ENCODE data around the gene PPIL1. TPM values are rescaled to one million over a fixed set of nuclear protein-coding genes. Genes with fewer than 3 reads are reported as not detected.

Gene PPIL1
- total RNA-seq, 1 experiment from 2014 or later = 87.8 TPM

DNA sequence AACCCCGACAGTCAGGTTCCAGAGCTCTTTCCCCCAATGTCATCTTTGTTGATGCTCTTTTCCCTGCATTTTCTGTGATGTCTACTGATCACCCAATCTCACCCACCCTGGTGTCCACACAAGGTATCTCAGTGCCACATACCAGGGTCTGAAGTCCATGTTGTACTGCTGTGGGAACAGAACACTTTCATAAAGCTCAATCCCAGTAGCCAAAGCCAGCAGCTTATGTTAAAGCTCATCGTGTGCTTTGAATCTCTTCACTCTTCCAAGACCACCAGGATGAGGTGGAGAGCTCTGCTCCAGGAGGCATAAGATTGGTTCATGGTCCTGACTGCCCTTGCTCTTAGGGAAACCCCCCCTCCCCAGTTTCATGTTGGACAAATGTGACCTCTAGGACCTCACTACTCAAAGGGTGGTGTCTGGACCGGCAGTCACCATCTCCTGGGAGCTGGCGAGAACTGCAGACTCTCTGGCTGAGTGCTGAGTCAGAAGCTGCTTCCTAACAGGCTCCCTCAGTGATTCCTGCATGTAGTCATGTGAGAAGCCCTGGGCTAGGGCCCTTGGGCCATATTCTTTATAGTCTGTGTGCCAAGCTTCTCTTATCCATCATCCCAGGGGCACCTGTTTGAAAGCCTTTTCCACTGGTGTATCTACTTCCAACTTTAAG, 22.0 kb downstream of the PPIL1 start:
- H3K4ac ChIP-seq (ENCODE audit: low read depth, low read length) = no peak overlapping the region
- H2BK15ac ChIP-seq (ENCODE audit: low read depth, low read length) = no peak overlapping the region
- H4K5ac ChIP-seq (ENCODE audit: insufficient read length, low read depth, low read length) = no peak overlapping the region
- peaks cover 2% of the 10 kb centered on the region for H4K20me1 ChIP-seq (ENCODE audit: control insufficient read depth, insufficient read depth, insufficient read length)
- H3K4me2 ChIP-seq (ENCODE audit: insufficient read depth, insufficient read length, low read length) = no peak overlapping the region
- H3K27ac ChIP-seq (ENCODE audit: insufficient read length, low read depth, low read length) = no peak overlapping the region
- H2BK12ac ChIP-seq (ENCODE audit: insufficient read length, low read depth, low read length) = no peak overlapping the region
- no peaks in the 10 kb centered on the region for H3K9me3 ChIP-seq (ENCODE audit: control insufficient read depth, low read depth, low read length)
- no peaks in the 10 kb centered on the region; the same call in 1 of the 2 replicates for H3K4me1 ChIP-seq (ENCODE audit: insufficient read depth, low read length)
- H3K27me3 ChIP-seq (ENCODE audit: insufficient read depth, low read length) = no peaks in the 10 kb centered on the region
- Mint-ChIP-seq H3K4me3 (no peak overlapping the region), H3K9me3 (no peaks in the 10 kb centered on the region), H3K36me3 (ENCODE audit: insufficient read depth in 1 of 3, low read depth in 3 of 3) (peaks cover 23 to 48% (median 41%) of the 10 kb centered on the region in 3 experiments; a peak in 6 of 7 replicates), H3K4me1 (peaks cover 28% of the 10 kb centered on the region in 2 experiments), H3K27ac (peak overlapping the region; percentile 2 to 68 (median 16); a peak in 3 of 7 replicates), H3K27me3 (ENCODE audit: low read depth) (peaks cover 2% of the 10 kb centered on the region; the same call in 1 of the 2 replicates)
- no peak overlapping the region for H2AFZ ChIP-seq (ENCODE audit: low read length)
- peaks cover under 1% of the 10 kb centered on the region; the same call in 1 of the 2 replicates for H3K79me2 ChIP-seq (ENCODE audit: insufficient read depth, low read length)
- no peak overlapping the region for H2BK20ac ChIP-seq (ENCODE audit: low read depth, low read length, poor library complexity, severe bottlenecking)
- H2BK5ac ChIP-seq (ENCODE audit: insufficient read length, low read length) = no peak overlapping the region
- H3K79me1 ChIP-seq (ENCODE audit: insufficient read depth, low read depth, low read length, poor library complexity, severe bottlenecking) = peaks cover 4% of the 10 kb centered on the region
- no peak overlapping the region for H2AK5ac ChIP-seq (ENCODE audit: insufficient read length, low read length)
- H4K8ac ChIP-seq (replicated peaks; ENCODE audit: insufficient read length, low read depth, low read length) = no peak overlapping the region
- TF ChIP-seq, protein P1, sequence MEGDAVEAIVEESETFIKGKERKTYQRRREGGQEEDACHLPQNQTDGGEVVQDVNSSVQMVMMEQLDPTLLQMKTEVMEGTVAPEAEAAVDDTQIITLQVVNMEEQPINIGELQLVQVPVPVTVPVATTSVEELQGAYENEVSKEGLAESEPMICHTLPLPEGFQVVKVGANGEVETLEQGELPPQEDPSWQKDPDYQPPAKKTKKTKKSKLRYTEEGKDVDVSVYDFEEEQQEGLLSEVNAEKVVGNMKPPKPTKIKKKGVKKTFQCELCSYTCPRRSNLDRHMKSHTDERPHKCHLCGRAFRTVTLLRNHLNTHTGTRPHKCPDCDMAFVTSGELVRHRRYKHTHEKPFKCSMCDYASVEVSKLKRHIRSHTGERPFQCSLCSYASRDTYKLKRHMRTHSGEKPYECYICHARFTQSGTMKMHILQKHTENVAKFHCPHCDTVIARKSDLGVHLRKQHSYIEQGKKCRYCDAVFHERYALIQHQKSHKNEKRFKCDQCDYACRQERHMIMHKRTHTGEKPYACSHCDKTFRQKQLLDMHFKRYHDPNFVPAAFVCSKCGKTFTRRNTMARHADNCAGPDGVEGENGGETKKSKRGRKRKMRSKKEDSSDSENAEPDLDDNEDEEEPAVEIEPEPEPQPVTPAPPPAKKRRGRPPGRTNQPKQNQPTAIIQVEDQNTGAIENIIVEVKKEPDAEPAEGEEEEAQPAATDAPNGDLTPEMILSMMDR (conservative IDR thresholded peaks at IDR 0.05) = no peak
- WGBS (ENCODE audit: extremely low coverage, insufficient read length, low lambda C conversion rate) = no CpG with 5 or more reads among the region's 4 CpGs
- peaks cover 4% of the 10 kb centered on the region for H3K23me2 ChIP-seq (ENCODE audit: insufficient read length, low read depth, low read length, poor library complexity, severe bottlenecking)
- no peak overlapping the region for H3T11ph ChIP-seq (ENCODE audit: low read length)
- no peak overlapping the region for H3K14ac ChIP-seq (ENCODE audit: insufficient read depth, low read length)
- no peak overlapping the region for H2BK120ac ChIP-seq (ENCODE audit: low read depth, low read length, poor library complexity, severe bottlenecking)
- H4K91ac ChIP-seq (ENCODE audit: insufficient read length, low read depth, low read length) = no peak overlapping the region
- H3K9ac ChIP-seq (ENCODE audit: extremely low read depth, insufficient read length, low read length) = no peak overlapping the region
- H3K56ac ChIP-seq (ENCODE audit: insufficient read length, low read depth, low read length) = no peak overlapping the region
- no peak overlapping the region for H3K23ac ChIP-seq (ENCODE audit: insufficient read length, low read depth, low read length)
- H3K18ac ChIP-seq (ENCODE audit: insufficient read length, low read depth, low read length) = no peak overlapping the region
- no peak for DNase-seq

Data from H9 (cell line).